Colonic mucosa (tissue), 4 donors: ENCODE measurements around the gene DLGAP1. TPM values are rescaled to one million over a fixed set of nuclear protein-coding genes. Genes with fewer than 3 reads are reported as not detected.

Source experiments
- DNase-seq: peaks from one replicate; pipeline ENCODE4 v3.0.0-alpha.2; 2020
- H3K27ac ChIP-seq: fragments of 200-600 bp; one replicate; pipeline ENCODE4 v1.8.0; 2021
- H3K27me3 ChIP-seq: fragments of 200-600 bp; one replicate; pipeline ENCODE4 v1.8.0; 2021
- H3K36me3 ChIP-seq: fragments of 200-600 bp; one replicate; pipeline ENCODE4 v1.8.0; 2021
- H3K4me1 ChIP-seq: fragments of 200-600 bp; one replicate; pipeline ENCODE4 v1.8.0; 2021; ENCODE audit warnings: mild to moderate bottlenecking
- H3K4me3 ChIP-seq: fragments of 200-600 bp; one replicate; pipeline ENCODE4 v1.8.0; 2021
- H3K9ac ChIP-seq, 2 donors: one replicate each; pipeline ENCODE4 v1.7.0; 2013; ENCODE audit warnings: control low read depth in 2 of 2, low read depth in 2 of 2, low read length in 2 of 2
- H3K9me3 ChIP-seq: fragments of 200-600 bp; one replicate; pipeline ENCODE4 v1.8.0; 2021
- CTCF ChIP-seq: fragments of 200-600 bp; IDR thresholded peaks from one replicate; pipeline ENCODE4 v1.8.0; 2022; ENCODE audit warnings: antibody characterized with exemption, mild to moderate bottlenecking
- intact Hi-C: fragments of 100-400 bp; cut with DNase I; formaldehyde crosslinking; loops from one replicate; pipeline ENCODE4 v1.14.1; 2022
- total RNA-seq, 2 donors: library from RNA; stranded (reverse); fragmentation: NEBNext Ultra II Directional in 1 of 2; extraction: Animal tissue kit (Norgen Biotek cat#: 25700) in 1 of 2; gene quantifications; one replicate each; pipeline ENCODE4 v1.2.1, GENCODE V29; 2021
- donor health status: healthy.
- donor health status: DM: no; HTN: no; CAD: no.
- donor health status: DM: no; HTN: no; CAD: no.

Gene DLGAP1
- total RNA-seq, 2 donors from 2014 or later: 0.25 to 0.50 TPM

- H3K4me1 ChIP-seq: no peaks in the 10 kb centered on the region
- intact Hi-C loops: no loop called here
- DNase-seq: no peak
- H3K36me3 ChIP-seq: no peaks in the 10 kb centered on the region
- H3K9ac ChIP-seq: no peak overlapping the region
- TF ChIP-seq CTCF: no peak
- H3K27me3 ChIP-seq: no peaks in the 10 kb centered on the region
- H3K9me3 ChIP-seq: no peaks in the 10 kb centered on the region
- no peak overlapping the region for H3K27ac ChIP-seq
- no peak overlapping the region for H3K4me3 ChIP-seq
These were observed 212.5 kb downstream of the DLGAP1 start for GRCh38 chr18:4242431-4243161.

GRCh38 chr18:4241090-4241617, 214.0 kb downstream of the DLGAP1 start:
- intact Hi-C loops: no loop called here
- H3K4me3 ChIP-seq: no peak overlapping the region
- no peak for DNase-seq
- H3K9ac ChIP-seq: no peak overlapping the region
- no peaks in the 10 kb centered on the region for H3K9me3 ChIP-seq
- no peak for TF ChIP-seq CTCF
- H3K27ac ChIP-seq: no peak overlapping the region
- no peaks in the 10 kb centered on the region for H3K36me3 ChIP-seq
- H3K27me3 ChIP-seq: no peaks in the 10 kb centered on the region
- H3K4me1 ChIP-seq: no peaks in the 10 kb centered on the region

GRCh38 chr18:4238966-4239365, 216.1 kb downstream of the DLGAP1 start:
- DNase-seq: no peak
- Histone ChIP-seq H3K27ac (no peak overlapping the region), H3K36me3 (no peaks in the 10 kb centered on the region), H3K9ac (no peak overlapping the region), H3K4me3 (no peak overlapping the region), H3K27me3 (no peaks in the 10 kb centered on the region), H3K9me3 (no peaks in the 10 kb centered on the region), H3K4me1 (no peaks in the 10 kb centered on the region)
- intact Hi-C loops: no loop called here
- no peak for TF ChIP-seq CTCF

GRCh38 chr18:4237664-4238041, 217.5 kb downstream of the DLGAP1 start:
- H3K27ac ChIP-seq: no peak overlapping the region
- no peak for DNase-seq
- H3K36me3 ChIP-seq: no peaks in the 10 kb centered on the region
- no peak overlapping the region for H3K9ac ChIP-seq
- intact Hi-C loops: no loop called here
- no peaks in the 10 kb centered on the region for H3K9me3 ChIP-seq
- no peak for TF ChIP-seq CTCF
- no peaks in the 10 kb centered on the region for H3K4me1 ChIP-seq
- no peaks in the 10 kb centered on the region for H3K27me3 ChIP-seq
- H3K4me3 ChIP-seq: no peak overlapping the region

- no peak overlapping the region for H3K9ac ChIP-seq
- H3K4me1 ChIP-seq: no peaks in the 10 kb centered on the region
- no peaks in the 10 kb centered on the region for H3K9me3 ChIP-seq
- intact Hi-C loops: no loop called here
- no peak overlapping the region for H3K4me3 ChIP-seq
- H3K27me3 ChIP-seq: no peaks in the 10 kb centered on the region
- no peak for DNase-seq
- no peak for TF ChIP-seq CTCF
- no peaks in the 10 kb centered on the region for H3K36me3 ChIP-seq
- no peak overlapping the region for H3K27ac ChIP-seq
These were observed 218.0 kb downstream of the DLGAP1 start for GRCh38 chr18:4236940-4237663.
